HG02938 (cell line): ENCODE measurements around the gene ABHD16A.

ENCODE experiments used
- ATAC-seq: cut with Tn5 transposase; IDR thresholded peaks from one replicate; pipeline ENCODE4 v1.9.1; 2021; ENCODE audit warnings: mild to moderate bottlenecking, moderate library complexity; ENCODE audit not compliant: unreplicated experiment

ABHD16A gene

DNA sequence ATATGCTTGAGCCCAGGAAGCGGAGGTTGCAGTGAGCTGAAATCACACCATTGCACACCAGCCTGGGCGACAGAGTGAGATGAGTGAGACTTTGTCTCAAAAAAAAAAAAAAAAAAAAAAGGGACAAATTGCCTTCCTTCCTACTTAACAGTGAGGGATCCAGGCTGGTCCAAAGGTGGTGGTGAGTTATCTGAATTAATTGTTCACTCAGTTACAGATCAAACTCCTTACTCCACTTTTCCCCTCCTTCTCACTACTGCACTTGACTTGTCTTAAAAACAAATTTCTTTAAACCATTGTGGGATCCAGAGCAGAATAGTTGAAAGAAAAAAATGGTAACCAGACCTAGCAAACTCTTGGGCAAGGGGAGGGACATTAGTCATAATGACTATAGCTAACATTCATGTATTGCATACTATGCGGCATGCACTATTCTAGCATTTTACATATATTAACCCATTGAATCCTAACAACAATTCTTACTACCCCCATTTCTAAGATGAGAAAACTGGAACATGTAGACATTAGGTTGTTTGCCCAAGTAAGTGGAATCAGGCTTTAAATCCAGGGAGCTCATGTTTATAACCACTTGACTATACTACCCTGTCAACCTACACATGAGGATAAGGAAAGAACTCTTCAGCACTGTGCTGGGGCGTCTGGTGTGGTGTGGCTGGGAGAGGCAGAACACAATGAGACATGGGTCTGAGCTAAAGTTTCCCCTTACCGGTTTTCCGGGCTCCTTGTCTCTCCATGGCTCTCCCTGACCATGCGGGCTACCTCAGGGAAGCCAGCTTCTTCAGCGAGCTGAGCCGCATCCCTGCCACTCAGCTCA, 39.8 kb downstream of the ABHD16A start:
- ATAC-seq, result no peak

DNA sequence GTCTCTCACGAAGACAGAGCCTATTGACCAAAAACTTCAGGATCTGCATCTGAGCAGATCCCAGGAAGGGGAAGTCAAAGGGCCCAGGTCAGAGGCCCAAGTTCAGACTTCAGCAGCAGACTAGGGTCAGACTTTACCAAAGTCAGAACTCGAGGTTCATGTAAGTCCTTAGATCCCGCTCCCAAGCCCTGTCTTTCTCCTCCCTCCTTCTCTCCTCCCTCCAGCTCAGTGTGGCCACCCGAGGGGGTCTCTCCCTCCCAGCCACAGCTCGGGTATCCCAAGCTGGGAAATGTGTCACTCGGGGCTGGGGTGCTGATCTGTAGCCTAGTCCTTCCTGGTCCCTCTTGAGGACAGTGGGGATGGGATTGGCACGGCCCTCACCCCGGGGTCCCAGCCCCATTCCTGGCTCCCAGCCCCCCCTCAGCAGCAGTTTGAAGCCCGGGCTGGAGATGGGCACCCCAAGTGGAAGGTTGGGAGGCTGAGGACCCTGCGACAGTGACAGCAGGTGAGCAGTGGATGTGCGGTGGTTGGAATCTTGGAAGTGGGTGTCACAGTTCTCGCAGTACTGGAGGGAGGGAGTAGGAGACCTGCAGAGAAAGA, 40.9 kb downstream of the ABHD16A start:
- no peak for ATAC-seq

GRCh38 chr6:31661262-31662123, 41.6 kb downstream of the ABHD16A start:
- ATAC-seq, result no peak

GRCh38 chr6:31660381-31661261, 42.5 kb downstream of the ABHD16A start, which contains the start of gene C6orf47:
Gene C6orf47, minus strand, starts transcription at chr6:31660778. Its CDS starts 831 bp downstream, at chr6:31659947.
- ATAC-seq, result no peak

DNA sequence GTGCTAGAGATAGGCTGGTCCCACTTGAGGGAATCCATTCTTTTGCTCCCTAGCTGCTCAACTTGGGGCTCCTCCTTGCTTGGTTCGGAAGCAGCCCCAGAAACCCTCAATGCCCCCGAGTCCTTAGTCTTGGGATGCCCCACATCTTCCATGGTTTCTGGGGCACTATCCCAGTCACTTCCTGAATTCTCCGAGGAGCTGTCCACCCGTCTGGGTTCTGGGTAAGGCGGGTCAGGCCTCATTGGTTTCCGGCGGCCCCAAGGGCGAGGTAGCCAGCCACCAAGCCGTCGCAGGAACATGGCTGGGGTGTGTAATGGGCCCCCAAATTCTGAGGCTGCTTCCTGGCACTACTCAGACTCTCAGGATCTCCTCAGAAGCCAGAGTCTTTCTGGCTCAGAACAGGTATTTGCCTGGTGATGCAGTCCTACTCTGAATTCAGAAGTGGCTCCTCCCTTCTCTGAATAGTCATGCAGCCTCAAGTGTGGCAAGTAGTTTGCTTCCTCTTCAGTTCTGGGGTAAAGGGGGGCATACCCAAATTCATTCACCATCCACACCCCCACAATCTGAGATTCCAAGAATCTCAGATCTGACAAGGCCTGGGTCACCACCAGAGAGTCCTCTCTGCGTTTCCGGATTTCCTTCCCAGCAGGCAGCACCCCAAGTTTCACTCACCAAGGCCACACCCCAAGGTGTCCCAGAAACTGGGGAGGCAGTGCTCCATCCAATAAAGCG, 43.3 kb downstream of the ABHD16A start:
- no peak for ATAC-seq

DNA sequence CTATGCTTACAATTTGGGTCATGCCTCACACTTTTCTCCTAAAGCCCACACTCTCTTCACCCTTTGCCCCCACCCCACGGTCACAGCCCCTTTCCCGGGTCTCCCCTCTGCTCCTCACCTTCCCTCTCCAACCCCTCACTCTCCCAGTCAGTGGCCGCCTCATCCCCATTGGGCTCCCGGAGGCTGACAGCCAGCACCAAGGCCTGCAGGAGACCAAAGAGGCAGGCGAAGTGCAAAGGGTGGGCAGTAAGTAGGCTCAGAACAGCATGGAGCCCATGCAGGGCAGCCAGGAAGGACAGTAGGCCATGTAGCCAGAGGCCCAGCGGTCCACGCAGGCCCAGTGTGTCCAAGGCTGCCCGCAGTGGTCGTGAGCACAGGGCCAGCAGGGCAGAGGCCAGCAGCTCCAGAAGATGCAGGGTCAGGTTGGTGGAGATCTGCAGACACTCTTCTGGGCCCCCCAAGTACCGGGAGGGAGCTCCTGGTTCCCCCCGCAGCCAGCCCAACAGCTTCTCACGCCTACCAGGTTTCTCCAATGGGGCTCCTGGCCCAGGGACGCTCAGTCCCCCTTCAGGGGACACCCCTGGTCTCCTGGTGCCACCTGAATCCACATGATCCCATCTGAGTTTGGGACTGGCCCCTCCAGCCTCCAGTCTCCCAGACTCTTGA, 44.0 kb downstream of the ABHD16A start:
- no peak for ATAC-seq

- no peak for ATAC-seq
These were observed 44.9 kb downstream of the ABHD16A start for GRCh38 chr6:31658158-31658688.

DNA sequence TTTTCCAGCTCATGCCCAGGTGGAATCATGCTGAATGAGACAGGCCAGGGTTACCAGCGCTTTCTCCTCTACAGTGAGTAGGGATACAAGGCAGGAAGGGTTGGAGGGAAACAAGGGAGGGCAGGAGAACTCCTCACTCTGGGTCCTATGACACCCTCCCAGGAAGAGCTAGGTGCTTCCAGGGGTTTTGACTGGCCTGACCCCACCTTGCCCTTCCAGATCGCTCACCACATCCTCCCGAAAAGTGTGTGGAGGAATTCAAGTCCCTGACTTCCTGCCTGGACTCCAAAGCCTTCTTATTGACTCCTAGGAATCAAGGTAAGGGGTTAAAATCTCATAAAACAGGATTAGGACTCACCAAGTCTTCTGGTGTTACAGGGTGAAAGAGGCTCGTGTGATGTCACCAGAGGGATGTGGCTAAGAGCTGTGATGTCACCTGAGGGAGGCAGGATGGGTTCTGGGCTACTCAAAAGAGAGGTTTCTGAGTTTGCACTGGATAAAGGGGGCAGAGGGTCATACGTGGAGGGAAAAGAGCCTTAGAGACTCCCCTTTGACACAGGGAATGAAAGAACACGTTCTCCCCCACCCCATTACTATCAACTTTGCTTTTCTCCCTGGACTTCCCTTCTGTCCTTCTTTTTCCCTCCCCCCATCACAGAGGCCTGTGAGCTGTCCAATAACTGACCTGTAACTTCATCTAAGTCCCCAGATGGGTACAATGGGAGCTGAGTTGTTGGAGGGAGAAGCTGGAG, 45.5 kb downstream of the ABHD16A start:
- ATAC-seq, result no peak

- ATAC-seq, result no peak
These were observed 47.5 kb downstream of the ABHD16A start, which contains the start of gene APOM for GRCh38 chr6:31655349-31656237. Gene APOM, plus strand, starts transcription at chr6:31655894. Its CDS starts 73 bp downstream, at chr6:31655967.

GRCh38 chr6:31654574-31655348, 48.4 kb downstream of the ABHD16A start:
- ATAC-seq, result no peak

- ATAC-seq, result peak; percentile 55
These were observed 50.0 kb downstream of the ABHD16A start for GRCh38 chr6:31652925-31653724.

- ATAC-seq, result peak; percentile 34
These were observed 51.4 kb downstream of the ABHD16A start for GRCh38 chr6:31651602-31652191.

DNA sequence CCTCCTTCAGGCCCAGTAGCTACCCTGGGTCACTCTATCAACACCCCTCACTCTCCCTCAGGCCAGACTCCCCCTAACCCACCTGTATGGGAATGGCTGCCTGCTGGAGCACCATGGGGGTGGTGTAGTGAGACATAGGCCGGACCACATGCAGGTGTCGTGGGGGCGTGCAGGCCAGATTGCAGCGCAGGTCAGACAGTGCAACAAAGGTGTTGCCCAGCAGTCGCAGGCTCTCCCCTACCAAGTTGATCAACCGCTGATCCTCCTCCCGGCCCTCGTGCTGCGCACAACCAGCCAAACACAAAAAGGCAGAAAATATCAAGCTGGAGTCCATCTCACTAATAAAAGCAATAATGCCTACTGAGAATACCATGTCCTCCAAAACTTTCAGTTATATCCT, 57.8 kb downstream of the ABHD16A start:
- no peak for ATAC-seq

GRCh38 chr6:31643818-31644454, 59.2 kb downstream of the ABHD16A start:
- no peak for ATAC-seq
